OCI-LY7 (cell line): Measurements from ENCODE around the gene PELI2. TPM values are rescaled to one million over a fixed set of nuclear protein-coding genes. Genes with fewer than 3 reads are reported as not detected.

Experiments
- BruUV-seq: library from RNA; stranded (reverse); fragments of 400-500 nt; replicated peaks from 2 replicates; lab custom pipeline; 2021; lab: Mats Ljungman, UMichigan
- CTCF ChIA-PET: fragments of 300-600 bp; sonication (Branson Sonifier 250); formaldehyde crosslinking; loops from one replicate; lab custom pipeline; 2022; ENCODE audit warnings: antibody characterized with exemption; ENCODE audit not compliant: unreplicated experiment; lab: Charles Lee
- POLR2A ChIA-PET: fragments of 300-600 bp; sonication (Branson Sonifier 250); formaldehyde crosslinking; loops from one replicate; lab custom pipeline; 2022; ENCODE audit warnings: antibody characterized with exemption; lab: Charles Lee
- DNase-seq: peaks from one replicate; pipeline ENCODE4 v3.0.0-alpha.2; 2015; ENCODE audit warnings: low spot score
- H2AFZ ChIP-seq: fragments of 200-600 bp; sonication (generic), shearing (Covaris generic); 2 replicates; pipeline ENCODE4 v1.6.1; 2014; ENCODE audit warnings: mild to moderate bottlenecking, antibody characterized with exemption, low read length, moderate library complexity
- H3K27ac ChIP-seq: fragments of 200-600 bp; sonication (generic); 2 replicates; pipeline ENCODE4 v1.5.1; 2014; ENCODE audit warnings: mixed run types, low read depth, mild to moderate bottlenecking, moderate library complexity, low read length, inconsistent platforms; ENCODE audit not compliant: poor library complexity, severe bottlenecking
- H3K36me3 ChIP-seq: fragments of 200-600 bp; sonication (generic); 2 replicates; pipeline ENCODE4 v1.6.1; 2014; ENCODE audit warnings: mild to moderate bottlenecking, antibody characterized with exemption, low read length, moderate library complexity, mixed read lengths; ENCODE audit not compliant: insufficient read depth
- H3K4me1 ChIP-seq: fragments of 200-600 bp; sonication (generic); 2 replicates; pipeline ENCODE4 v1.5.1; 2014; ENCODE audit warnings: mild to moderate bottlenecking, low read length; ENCODE audit not compliant: insufficient read depth, poor library complexity, severe bottlenecking
- H3K4me2 ChIP-seq: fragments of 200-600 bp; sonication (generic); 2 replicates; pipeline ENCODE4 v1.6.1; 2014; ENCODE audit warnings: mild to moderate bottlenecking, low read length
- H3K4me3 ChIP-seq: fragments of 200-600 bp; sonication (generic); 2 replicates; pipeline ENCODE4 v1.5.1; 2014; ENCODE audit warnings: mild to moderate bottlenecking, low read depth, low read length; ENCODE audit not compliant: poor library complexity, severe bottlenecking
- H3K79me2 ChIP-seq: fragments of 200-600 bp; sonication (generic); 2 replicates; pipeline ENCODE4 v1.6.1; 2016; ENCODE audit warnings: low read depth, mild to moderate bottlenecking, low read length, moderate library complexity, mixed read lengths; ENCODE audit not compliant: insufficient read depth
- H3K9me2 ChIP-seq: fragments of 200-600 bp; sonication (generic); 2 replicates; pipeline ENCODE4 v1.6.1; 2016; ENCODE audit warnings: mild to moderate bottlenecking, low read length, mixed read lengths; ENCODE audit not compliant: insufficient read depth
- H3K9me3 ChIP-seq: fragments of 200-600 bp; sonication (generic); 2 replicates; pipeline ENCODE4 v1.6.1; 2014; ENCODE audit warnings: mild to moderate bottlenecking, mixed run types, low read length, mixed read lengths
- H4K20me1 ChIP-seq: fragments of 200-600 bp; sonication (generic); 2 replicates; pipeline ENCODE4 v1.6.1; 2014; ENCODE audit warnings: mild to moderate bottlenecking, antibody characterized with exemption, low read length, moderate library complexity, mixed read lengths; ENCODE audit not compliant: insufficient read depth
- EZH2phosphoT487 ChIP-seq: fragments of 200-600 bp; sonication (generic); IDR thresholded peaks from 2 replicates; pipeline ENCODE4 v1.6.1; 2018; ENCODE audit warnings: low read depth, borderline replicate concordance, mild to moderate bottlenecking, mixed run types, antibody characterized with exemption, low read length, moderate library complexity, mixed read lengths
- intact Hi-C: fragments of 100-400 bp; cut with micrococcal nuclease; formaldehyde crosslinking; loops from one replicate; pipeline ENCODE4 v1.10.0; 2022; ENCODE audit not compliant: unreplicated experiment
- total RNA-seq, 2 experiments: library from RNA; depleted of rRNA in 1 of 2; stranded (reverse); fragments of >200 nt in 1 of 2; shearing (Covaris generic) in 1 of 2; gene quantifications; 2 replicates each; pipeline ENCODE4 v1.2.3, GENCODE V29; 2014 to 2022
- TF ChIP-seq, protein P1 (sequence below): fragments of 200-600 bp; sonication (generic); conservative IDR thresholded peaks from 2 replicates; pipeline ENCODE4 v1.5.1; 2014; ENCODE audit warnings: mild to moderate bottlenecking, antibody characterized with exemption, low read length, moderate library complexity, mixed read lengths

Gene PELI2
- total RNA-seq, 2 experiments from 2014 or later = 2.8 to 3.8 TPM

DNA sequence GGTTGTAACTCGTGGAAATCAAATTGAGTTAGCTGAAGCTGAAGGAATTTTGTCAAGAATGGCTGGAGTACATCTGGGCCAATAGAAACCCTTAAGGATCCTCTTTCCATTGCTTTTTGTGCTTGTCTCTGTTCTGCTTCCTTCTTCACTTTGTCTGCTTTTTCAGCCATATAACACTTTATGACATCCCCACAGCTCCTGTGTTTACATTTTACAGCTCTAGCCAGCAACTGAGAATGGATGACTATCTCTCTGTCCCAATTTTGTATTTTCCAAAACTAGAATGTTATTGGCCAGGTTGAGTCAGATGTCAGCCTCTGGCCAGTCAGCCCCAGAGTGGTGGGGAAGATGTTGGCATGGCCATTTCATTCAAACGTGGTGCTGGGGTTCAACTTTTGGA, 57.6 kb downstream of the PELI2 start:
- H3K4me2 ChIP-seq = no peak overlapping the region
- H4K20me1 ChIP-seq = no peaks in the 10 kb centered on the region
- no TSS peak for BruUV-seq
- ChIA-PET CTCF (no interaction called here), POLR2A (interaction anchor here (0.6 kb wide), 1 partner anchor 581 kb away, joined by 8 read pairs; no protein-coding TSS in a partner anchor)
- no peaks in the 10 kb centered on the region for H3K4me1 ChIP-seq
- intact Hi-C loops = no loop called here
- no peaks in the 10 kb centered on the region for H3K9me3 ChIP-seq
- H3K79me2 ChIP-seq = no peaks in the 10 kb centered on the region
- no peak for TF ChIP-seq EZH2phosphoT487
- TF ChIP-seq, protein P1, sequence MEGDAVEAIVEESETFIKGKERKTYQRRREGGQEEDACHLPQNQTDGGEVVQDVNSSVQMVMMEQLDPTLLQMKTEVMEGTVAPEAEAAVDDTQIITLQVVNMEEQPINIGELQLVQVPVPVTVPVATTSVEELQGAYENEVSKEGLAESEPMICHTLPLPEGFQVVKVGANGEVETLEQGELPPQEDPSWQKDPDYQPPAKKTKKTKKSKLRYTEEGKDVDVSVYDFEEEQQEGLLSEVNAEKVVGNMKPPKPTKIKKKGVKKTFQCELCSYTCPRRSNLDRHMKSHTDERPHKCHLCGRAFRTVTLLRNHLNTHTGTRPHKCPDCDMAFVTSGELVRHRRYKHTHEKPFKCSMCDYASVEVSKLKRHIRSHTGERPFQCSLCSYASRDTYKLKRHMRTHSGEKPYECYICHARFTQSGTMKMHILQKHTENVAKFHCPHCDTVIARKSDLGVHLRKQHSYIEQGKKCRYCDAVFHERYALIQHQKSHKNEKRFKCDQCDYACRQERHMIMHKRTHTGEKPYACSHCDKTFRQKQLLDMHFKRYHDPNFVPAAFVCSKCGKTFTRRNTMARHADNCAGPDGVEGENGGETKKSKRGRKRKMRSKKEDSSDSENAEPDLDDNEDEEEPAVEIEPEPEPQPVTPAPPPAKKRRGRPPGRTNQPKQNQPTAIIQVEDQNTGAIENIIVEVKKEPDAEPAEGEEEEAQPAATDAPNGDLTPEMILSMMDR = no peak
- no peak overlapping the region for H2AFZ ChIP-seq
- no peak overlapping the region for H3K27ac ChIP-seq
- H3K9me2 ChIP-seq = no peaks in the 10 kb centered on the region
- H3K36me3 ChIP-seq = no peaks in the 10 kb centered on the region
- no peak for DNase-seq
- H3K4me3 ChIP-seq = no peak overlapping the region

DNA sequence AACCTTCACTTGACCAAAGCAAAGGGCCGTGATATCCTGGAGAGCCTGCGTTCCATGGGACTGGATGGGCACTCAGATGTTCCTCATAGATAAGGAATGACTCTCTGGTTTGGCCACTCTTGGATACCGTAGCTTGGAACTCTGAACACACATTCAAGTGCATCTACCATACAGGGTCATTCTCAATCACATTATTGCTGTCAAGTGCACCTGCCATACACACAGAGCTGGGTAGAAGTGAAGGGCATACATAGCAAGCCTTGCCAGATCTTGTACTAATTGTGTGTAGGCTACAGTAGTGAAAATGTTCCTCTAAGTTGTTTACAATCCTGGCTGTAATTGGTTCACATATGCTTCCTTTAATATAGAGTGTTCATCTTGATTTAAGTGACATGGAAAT, 58.3 kb downstream of the PELI2 start:
- Histone ChIP-seq H3K79me2 (no peaks in the 10 kb centered on the region), H3K9me3 (no peaks in the 10 kb centered on the region), H4K20me1 (no peaks in the 10 kb centered on the region), H2AFZ (no peak overlapping the region), H3K4me3 (no peak overlapping the region), H3K36me3 (no peaks in the 10 kb centered on the region), H3K27ac (no peak overlapping the region), H3K4me1 (no peaks in the 10 kb centered on the region), H3K4me2 (no peak overlapping the region), H3K9me2 (no peaks in the 10 kb centered on the region)
- intact Hi-C loops = no loop called here
- ChIA-PET CTCF (no interaction called here), POLR2A (no interaction called here)
- no peak for DNase-seq
- TF ChIP-seq, protein P1 = no peak
- TF ChIP-seq EZH2phosphoT487 = no peak
- BruUV-seq = no TSS peak

DNA sequence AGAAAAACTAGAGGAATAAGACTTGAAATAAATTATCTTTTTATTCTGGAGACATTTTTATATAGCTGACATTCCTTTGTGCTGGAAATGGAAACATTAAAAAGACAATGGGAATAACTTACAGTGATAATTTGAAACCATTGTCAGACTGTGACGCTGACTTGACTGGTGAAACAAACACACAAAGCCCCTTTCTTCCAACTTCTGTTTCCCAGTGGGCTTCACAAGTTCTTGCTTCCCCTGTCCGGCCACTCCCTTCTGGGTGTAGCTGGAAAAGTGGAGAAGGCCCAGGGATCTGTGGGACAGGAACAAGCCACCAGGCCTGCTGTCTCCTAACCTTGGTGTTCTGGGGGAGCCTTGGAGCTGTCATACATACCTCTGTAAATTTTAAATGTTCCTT, 58.8 kb downstream of the PELI2 start:
- intact Hi-C loops = no loop called here
- H3K4me2 ChIP-seq = no peak overlapping the region
- no peaks in the 10 kb centered on the region for H3K4me1 ChIP-seq
- no peaks in the 10 kb centered on the region for H3K36me3 ChIP-seq
- no peak overlapping the region for H3K4me3 ChIP-seq
- no peaks in the 10 kb centered on the region for H3K9me3 ChIP-seq
- no peaks in the 10 kb centered on the region for H3K9me2 ChIP-seq
- TF ChIP-seq, protein P1 = no peak
- no peak for TF ChIP-seq EZH2phosphoT487
- ChIA-PET CTCF (no interaction called here), POLR2A (no interaction called here)
- BruUV-seq = no TSS peak
- no peaks in the 10 kb centered on the region for H4K20me1 ChIP-seq
- H3K27ac ChIP-seq = no peak overlapping the region
- no peaks in the 10 kb centered on the region for H3K79me2 ChIP-seq
- no peak for DNase-seq
- H2AFZ ChIP-seq = no peak overlapping the region
